Activated CD8-positive, alpha-beta memory T cell treated with anti-CD3 and anti-CD28 coated beads, Interleukin-2, amount 50 U/mL, for 48 hours (primary cell): ENCODE measurements around the gene MYPN.
"Not testable (repeated sequence)": the region's sequence is repeated elsewhere in the genome, so short reads cannot be mapped to it uniquely, and the experiment has no call there.

Experiments
- DNase-seq: peaks from one replicate; pipeline ENCODE4 v3.0.0-alpha.2; 2020

MYPN gene

DNA sequence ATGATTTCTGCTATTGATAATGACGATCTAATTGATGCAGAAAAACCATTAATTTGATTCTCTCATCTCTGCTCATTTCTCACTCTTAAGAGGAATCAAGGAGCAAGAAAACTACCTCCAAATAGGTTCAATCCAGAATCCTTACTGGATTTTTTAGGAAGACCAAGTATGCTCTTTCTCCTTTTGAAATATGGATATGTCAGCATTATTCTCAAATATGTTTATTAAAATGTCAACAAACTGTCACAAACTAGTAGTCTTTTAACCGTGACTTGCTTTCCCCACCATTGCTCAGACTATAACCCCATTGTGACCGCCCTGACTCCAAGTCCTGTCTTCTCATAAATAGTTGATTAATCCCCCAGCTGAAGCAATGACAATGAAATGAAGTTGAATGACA lies 123.8 kb downstream of the MYPN start:
- no peak for DNase-seq

DNA sequence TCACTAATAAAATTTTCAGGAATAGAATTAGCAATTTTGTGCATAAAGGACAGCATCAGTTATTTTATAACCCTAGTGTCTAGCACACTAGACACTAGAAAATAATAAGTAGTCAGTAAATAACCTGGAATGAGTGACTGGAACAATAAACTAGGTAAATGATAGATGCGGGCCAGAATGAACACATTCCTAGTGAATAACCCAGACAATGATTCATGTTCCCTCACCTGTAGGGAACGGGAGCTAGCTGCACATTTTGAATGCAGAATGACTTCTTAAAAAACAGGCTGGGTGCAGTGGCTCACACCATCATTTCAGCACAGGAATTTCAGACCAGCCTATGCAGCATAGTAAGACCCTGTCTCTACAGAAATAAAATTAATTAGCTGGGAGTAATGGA lies 125.8 kb downstream of the MYPN start:
- no peak for DNase-seq

DNA sequence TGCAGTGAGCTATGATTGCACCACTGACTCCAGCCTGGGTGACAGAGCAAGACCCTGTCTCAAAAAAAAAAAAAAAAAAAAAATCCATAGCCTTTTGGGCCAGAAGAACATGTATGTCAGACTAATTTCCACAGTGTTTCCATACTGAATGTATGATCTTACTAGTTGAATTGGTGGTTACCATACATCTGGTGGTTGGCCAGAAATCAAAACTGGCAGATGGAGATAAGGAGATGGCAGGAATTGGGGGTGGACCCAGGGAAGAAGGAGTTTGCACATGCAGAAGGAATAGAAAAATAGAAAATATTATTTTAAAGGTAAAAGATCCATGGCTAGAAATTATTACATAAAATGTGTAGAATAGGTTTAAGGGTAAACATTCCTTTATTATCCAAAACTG lies 126.3 kb downstream of the MYPN start:
- no peak for DNase-seq

DNA sequence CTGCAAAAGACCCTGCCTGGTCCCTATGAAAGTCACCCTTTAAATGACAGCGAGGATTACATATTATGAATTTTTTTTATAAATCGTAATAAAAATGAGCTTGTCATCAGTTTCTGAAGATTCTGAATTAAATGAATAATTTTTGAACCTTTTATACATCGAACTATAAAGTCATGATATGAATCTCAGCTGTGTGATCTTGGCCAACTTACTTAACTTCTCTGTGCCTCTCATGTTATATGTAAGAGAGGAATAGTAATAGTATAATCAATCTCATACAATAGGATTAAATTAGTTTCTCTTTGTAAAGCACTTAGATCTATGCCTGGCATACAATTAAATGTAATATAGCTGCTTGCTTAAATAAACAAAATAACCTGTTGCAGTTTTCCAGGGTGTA lies 127.9 kb downstream of the MYPN start:
- DNase-seq: no peak

DNA sequence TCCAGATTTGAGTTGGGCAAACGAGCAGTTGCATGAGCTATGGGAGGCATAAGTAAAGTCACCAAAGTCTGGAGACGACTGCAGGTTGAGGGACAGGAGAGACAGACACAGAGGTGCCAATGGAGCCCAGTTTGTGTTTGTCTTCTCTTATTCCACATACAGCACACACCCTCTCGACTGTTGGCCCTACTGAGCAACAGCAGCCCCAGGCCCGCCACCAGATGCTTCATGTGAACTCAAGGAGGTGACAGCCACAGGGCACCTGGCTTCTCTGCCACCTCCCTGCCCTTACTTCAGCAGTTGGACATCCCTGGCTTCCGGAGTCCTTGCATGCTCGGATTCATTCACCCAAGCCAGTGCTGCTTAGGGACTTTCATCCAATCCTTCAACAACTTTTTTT lies 129.1 kb downstream of the MYPN start:
- DNase-seq: no peak

DNA sequence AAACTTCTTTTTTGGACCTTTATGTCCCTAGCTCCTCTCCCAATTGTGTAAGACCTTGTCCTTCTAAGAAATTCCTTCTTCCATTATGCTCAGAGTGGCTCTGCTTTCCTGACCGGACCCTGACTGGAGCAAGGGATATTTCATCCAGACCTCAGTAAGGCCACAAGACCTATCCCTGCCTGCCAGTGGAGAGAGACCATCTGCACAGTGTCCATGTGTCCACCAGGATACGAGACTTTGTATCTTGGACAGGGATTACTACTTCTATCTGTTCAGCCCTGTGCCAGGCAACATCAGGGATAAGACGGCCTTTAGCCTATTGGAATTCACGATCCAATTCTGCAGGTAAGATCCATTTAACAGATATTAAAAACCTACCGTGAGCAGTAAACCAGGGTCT lies 129.8 kb downstream of the MYPN start:
- no peak for DNase-seq

DNA sequence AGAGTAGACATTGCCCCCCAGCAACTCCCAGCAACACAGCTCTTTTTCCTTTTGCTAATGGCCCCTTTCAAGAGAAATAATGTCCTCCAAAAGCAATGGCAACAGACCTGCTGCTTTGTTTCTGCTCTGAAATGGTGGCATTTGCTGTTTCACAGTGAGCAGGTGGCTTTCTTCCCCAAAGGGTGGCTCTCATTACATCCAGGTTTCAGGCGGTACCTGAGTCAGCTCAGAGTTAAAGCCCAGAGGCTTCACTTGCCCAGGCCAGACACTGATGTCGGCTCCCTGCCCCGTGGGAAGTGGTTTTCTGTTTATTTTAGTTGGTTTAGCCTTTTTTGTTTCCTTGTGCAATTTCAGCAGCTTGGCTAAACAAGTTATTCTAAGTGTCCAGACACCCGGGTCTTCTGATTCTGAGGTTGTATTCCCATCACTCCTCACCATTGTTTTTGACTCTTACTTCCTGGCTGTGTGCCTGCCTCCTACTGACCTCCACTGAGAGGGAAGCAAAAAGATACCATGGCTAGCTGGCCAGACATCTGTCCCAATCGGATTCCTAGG lies 130.4 kb downstream of the MYPN start:
- no peak for DNase-seq

DNA sequence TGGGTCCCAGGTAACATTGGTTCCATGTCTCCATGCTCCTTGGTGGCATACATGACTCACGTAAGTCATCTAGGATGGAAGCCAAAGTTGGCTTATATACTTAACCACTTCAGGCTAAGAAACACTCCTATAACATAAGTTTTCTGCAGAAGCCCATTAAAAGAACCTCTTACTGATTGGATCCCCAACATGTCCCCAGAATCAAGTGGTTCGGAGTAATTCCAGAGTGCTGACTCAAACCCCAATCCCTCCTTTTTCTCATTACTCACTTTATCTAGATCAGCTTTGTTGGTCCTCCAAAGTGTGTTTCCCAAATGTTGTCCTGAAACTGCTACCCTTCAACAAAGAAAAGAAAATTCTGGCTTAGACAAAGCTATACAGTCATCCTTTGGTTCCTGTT lies 132.8 kb downstream of the MYPN start:
- DNase-seq: no peak

DNA sequence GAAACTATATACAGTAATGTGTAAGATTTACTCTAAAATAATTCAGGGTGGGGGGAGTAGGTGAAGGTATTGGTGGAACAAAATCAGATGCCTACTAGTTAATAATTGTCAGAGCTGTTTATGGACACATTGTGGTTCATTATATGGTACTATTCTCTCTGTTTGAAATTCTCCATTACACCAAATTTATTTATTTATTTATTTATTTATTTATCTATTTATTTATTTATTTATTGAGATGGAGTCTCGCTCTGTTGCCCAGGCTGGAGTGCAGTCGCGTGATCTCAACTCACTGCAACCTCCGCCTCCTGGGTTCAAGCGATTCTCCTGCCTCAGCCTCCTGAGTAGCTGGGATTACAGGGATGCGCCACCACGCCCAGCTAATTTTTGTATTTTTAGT lies 137.1 kb downstream of the MYPN start:
- DNase-seq: not testable (repeated sequence)

DNA sequence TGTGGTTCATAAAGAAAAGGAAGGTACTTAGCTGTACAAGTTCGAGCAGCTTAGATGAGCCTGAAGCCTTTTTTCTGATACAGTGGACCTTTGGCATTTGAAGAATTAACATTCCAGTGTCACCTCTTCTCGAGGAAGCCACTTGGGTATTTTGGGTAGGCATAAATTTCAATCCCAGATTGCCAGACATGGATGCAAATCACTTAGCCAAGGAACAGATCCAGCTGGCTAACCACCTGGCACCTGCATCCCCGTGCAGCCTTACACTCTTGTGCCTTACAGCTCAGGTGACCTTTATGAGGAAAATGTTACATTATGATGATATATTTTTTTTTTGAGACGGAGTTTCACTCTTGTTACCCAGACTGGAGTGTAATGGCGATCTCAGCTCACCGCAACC lies 138.6 kb downstream of the MYPN start:
- DNase-seq: no peak

DNA sequence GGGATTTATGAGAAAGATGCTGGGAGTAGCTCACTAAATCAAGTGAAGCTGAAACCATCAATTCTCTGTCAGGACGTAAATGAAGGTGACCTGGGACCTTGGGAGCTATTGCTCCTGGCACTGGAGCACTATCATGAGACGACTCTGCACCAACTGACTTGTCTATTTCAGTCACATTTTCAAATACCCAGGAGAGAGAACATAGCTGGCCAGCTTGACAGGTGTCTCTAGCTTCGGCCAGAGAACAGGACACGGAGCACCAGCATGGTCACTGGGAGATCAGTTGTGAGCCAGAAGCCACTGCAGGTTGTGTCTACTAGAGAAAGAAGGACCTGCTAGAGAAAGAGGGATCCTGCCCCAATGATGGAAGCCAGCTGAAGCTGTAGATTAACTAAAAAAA lies 140.0 kb downstream of the MYPN start:
- DNase-seq: no peak

DNA sequence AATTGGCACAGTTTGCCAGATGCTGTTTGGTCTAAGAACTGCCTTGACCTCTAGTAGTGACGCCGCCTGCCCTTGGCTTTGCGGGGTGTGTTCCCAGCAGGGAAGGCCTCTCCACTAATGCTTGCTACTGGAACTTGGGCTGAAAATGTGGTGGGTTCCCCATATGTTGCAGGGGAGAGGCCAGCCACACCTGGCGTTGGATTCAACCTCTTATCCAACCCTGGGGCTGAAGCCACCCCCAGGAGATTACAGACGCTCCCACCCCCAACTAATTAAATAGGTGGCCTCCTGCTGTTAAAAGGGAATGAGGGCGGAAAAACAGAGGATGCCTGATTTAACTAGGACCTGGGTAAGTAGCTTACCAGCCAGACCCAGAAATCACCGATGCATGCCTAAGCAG lies 141.9 kb downstream of the MYPN start:
- DNase-seq: no peak

DNA sequence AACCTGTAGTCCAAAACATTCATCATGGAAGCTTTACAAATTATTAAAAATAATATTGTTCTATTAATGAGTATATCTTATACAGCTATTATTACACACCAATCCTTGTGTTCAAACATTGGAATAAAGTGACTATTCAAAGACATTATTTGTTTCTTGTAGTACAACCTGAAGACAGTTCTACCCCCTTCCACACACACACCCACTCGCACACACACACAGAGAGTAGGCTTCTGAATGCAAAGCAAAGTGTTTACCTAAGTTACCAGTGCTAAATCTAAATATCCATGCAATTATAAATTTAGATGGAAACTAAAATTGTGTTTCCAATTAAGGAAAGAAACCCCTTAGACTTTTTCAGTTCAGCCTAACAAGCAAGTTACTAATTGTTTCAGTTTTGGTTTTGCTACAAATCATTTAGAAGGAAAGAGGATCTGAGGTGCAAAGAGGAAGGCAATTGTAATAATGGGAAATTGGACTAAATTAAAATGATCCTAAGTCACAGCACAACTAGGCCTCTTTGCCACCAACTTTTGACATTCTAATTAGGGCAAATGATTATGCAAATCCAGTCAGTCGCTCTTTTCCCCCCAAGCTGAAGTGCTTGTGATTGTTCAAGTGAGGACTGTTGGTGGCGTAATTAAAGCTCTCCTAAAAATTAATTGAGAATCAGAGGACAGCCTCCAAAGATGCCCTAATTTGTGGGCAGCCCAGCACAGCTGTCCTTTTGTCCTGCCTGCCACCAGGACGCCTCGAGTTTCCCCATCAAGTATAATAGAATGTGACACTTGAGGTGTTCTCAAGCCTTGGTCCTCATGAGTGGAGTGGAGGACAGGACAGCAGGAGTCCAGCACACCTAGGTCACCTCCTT lies 142.6 kb downstream of the MYPN start:
- DNase-seq: no peak

DNA sequence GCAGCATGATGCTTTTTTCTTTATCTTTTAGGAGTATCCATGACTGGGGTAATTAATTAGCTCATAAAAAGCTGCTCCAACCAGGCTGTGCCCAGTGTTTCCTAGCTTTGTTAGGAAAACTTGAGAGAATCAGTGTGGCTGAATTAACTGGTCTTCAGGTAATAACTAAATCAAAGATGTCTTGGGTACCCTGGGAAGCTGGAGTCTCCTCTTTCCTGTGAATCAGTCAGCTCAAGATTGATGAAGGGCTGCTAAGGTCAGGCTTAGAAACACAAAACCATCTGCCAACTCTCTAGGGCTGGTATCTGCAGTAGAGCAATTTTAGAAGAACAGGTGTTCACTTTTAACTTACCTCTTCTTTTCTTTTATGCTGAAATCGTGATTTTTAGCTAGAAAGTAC lies 144.1 kb downstream of the MYPN start:
- DNase-seq: no peak

DNA sequence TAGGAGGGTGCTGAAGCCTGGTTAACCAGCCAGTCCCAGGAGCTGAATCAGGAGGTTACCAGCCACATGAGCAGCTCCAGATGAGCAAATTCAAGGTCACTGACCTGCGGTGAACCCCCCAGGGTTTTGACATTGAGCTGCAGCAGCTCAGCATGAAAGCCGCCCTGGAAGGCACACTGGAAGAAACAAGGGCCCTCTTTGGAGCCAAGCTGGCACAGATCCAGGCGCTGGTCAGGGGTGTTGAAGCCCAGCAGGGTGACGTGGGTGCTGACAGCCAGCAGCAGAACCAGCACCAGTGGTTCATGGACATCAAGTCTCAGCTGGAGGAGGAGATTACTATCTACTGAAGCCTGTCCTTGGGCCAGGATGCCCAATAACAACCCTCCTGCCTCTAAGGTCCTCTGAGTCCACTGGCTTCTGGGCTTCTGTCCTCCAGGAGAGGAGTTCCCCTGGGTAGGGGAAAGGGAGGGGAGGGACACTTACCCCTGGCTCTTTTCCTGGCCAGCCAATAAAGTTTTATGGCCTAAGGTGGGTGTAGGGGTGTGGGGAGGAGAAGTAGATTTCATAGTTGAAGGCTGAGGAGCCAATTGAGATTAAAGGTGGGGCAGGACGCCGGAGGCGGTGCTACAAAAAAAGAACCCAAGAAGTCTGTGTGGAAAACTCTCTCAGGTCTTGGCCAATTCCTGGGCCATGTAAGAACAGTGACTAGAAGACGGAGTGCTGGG lies 152.0 kb downstream of the MYPN start:
- DNase-seq: no peak
